Measurements from ENCODE around the gene AURKA.

GRCh38 chr20:56371977-56372376, 20.0 kb downstream of the AURKA start:
- TF ChIP-seq TCF7L2 (IDR thresholded peaks at IDR 0.05; ENCODE audit: low read depth, low read length) (no peak), POLR2AphosphoS5 (IDR thresholded peaks at IDR 0.05; ENCODE audit: low read depth, low read length) (no peak), SIN3A (IDR thresholded peaks at IDR 0.05; ENCODE audit: borderline replicate concordance, insufficient read depth, low read depth, low read length) (no peak)
- TF ChIP-seq, protein P1, sequence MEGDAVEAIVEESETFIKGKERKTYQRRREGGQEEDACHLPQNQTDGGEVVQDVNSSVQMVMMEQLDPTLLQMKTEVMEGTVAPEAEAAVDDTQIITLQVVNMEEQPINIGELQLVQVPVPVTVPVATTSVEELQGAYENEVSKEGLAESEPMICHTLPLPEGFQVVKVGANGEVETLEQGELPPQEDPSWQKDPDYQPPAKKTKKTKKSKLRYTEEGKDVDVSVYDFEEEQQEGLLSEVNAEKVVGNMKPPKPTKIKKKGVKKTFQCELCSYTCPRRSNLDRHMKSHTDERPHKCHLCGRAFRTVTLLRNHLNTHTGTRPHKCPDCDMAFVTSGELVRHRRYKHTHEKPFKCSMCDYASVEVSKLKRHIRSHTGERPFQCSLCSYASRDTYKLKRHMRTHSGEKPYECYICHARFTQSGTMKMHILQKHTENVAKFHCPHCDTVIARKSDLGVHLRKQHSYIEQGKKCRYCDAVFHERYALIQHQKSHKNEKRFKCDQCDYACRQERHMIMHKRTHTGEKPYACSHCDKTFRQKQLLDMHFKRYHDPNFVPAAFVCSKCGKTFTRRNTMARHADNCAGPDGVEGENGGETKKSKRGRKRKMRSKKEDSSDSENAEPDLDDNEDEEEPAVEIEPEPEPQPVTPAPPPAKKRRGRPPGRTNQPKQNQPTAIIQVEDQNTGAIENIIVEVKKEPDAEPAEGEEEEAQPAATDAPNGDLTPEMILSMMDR (IDR thresholded peaks at IDR 0.05), result no peak
- TF ChIP-seq, protein P2, sequence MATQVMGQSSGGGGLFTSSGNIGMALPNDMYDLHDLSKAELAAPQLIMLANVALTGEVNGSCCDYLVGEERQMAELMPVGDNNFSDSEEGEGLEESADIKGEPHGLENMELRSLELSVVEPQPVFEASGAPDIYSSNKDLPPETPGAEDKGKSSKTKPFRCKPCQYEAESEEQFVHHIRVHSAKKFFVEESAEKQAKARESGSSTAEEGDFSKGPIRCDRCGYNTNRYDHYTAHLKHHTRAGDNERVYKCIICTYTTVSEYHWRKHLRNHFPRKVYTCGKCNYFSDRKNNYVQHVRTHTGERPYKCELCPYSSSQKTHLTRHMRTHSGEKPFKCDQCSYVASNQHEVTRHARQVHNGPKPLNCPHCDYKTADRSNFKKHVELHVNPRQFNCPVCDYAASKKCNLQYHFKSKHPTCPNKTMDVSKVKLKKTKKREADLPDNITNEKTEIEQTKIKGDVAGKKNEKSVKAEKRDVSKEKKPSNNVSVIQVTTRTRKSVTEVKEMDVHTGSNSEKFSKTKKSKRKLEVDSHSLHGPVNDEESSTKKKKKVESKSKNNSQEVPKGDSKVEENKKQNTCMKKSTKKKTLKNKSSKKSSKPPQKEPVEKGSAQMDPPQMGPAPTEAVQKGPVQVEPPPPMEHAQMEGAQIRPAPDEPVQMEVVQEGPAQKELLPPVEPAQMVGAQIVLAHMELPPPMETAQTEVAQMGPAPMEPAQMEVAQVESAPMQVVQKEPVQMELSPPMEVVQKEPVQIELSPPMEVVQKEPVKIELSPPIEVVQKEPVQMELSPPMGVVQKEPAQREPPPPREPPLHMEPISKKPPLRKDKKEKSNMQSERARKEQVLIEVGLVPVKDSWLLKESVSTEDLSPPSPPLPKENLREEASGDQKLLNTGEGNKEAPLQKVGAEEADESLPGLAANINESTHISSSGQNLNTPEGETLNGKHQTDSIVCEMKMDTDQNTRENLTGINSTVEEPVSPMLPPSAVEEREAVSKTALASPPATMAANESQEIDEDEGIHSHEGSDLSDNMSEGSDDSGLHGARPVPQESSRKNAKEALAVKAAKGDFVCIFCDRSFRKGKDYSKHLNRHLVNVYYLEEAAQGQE (IDR thresholded peaks at IDR 0.05; ENCODE audit: insufficient read depth in 1 of 2, low read depth in 2 of 2, low read length in 1 of 2), result no peak

Measured in Panc1 (cell line).